Naive thymus-derived CD8-positive, alpha-beta T cell (primary cell): ENCODE data around the gene CARNS1. TPM values are rescaled to one million over a fixed set of nuclear protein-coding genes. Genes with fewer than 3 reads are reported as not detected.

Experiments
- ATAC-seq, 2 donors: fragments of 150-1000 bp; cut with Tn5 transposase in 1 of 2; sonication (Bioruptor Pico), chemical (Tn5 transposase) in 1 of 2; 1 replicate in 1 of 2; 2 replicates in 1 of 2; pipeline ENCODE4 v1.10.0; 2021; ENCODE audit warnings: mild to moderate bottlenecking in 2 of 2, moderate library complexity in 2 of 2
- POLR2A ChIA-PET: fragments of 350-600 bp; sonication (Branson Sonifier 250); formaldehyde crosslinking; loops from one replicate; lab custom pipeline; 2021; ENCODE audit warnings: antibody characterized with exemption; lab: Charles Lee
- DNase-seq, 10 donors: peaks; one replicate each; pipeline versions ENCODE4 v3.0.0 to v3.0.0-alpha.2; 2020 to 2022
- H3K27ac Mint-ChIP-seq, 10 donors: one replicate each; pipeline ENCODE4 v1.8.0; 2020 to 2022; ENCODE audit warnings: mild to moderate bottlenecking in 10 of 10, mixed read lengths in 10 of 10, moderate library complexity in 4 of 10, inconsistent platforms in 1 of 10
- H3K27me3 Mint-ChIP-seq, 5 donors: one replicate each; pipeline ENCODE4 v1.8.0; 2021 to 2022; ENCODE audit warnings: mixed read lengths in 5 of 5
- H3K36me3 Mint-ChIP-seq, 3 donors: one replicate each; pipeline ENCODE4 v1.8.0; 2020 to 2022; ENCODE audit warnings: mixed read lengths in 3 of 3, mild to moderate bottlenecking in 2 of 3, inconsistent platforms in 1 of 3
- H3K4me1 Mint-ChIP-seq, 4 donors: one replicate each; pipeline ENCODE4 v1.8.0; 2021 to 2022; ENCODE audit warnings: mixed read lengths in 4 of 4
- H3K4me3 Mint-ChIP-seq, 10 donors: one replicate each; pipeline ENCODE4 v1.8.0; 2020 to 2022; ENCODE audit warnings: mild to moderate bottlenecking in 10 of 10, mixed read lengths in 10 of 10, moderate library complexity in 6 of 10, inconsistent platforms in 1 of 10
- H3K9me3 Mint-ChIP-seq, 9 donors: one replicate each; pipeline ENCODE4 v1.8.0; 2020 to 2022; ENCODE audit warnings: mixed read lengths in 9 of 9, mild to moderate bottlenecking in 3 of 9, inconsistent platforms in 1 of 9, moderate library complexity in 1 of 9
- polyA plus RNA-seq, 3 donors: library from polyadenylated mRNA; unstranded; fragments of 300-500 nt; fragmentation: Illumina TruSeq; gene quantifications; one replicate each; pipeline ENCODE4 v1.2.3, GENCODE V29; 2021
- total RNA-seq, 8 experiments: library from RNA in 2 of 8; stranded (reverse) in 2 of 8; gene quantifications; one replicate each; pipeline ENCODE4 v1.2.3 and lab custom pipeline; 2021 to 2026

Gene CARNS1
- total and polyA plus RNA-seq, 5 experiments from 2014 or later = 2.2 to 21.2 (median 3.7) TPM

DNA sequence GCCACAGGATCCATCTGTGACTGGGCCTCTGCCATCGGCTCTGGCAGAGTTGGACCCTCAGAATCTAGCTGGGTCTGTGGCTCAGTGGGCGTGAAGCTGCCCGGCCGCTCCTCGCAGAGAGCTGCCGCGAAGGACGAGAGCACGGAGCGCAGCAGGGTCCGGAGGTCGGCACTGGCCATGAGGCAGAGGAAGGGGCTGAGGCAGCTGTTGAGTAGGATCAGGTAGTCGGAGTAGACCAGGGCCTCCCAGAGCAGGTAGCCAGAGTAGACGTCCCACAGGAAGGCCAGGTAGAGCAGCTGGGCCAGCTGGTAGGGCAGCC is 36.1 kb downstream of the CARNS1 start:
- Mint-ChIP-seq H3K27me3 (no peaks in the 10 kb centered on the region), H3K9me3 (no peaks in the 10 kb centered on the region), H3K36me3 (no peaks in the 10 kb centered on the region), H3K4me3 (peak overlapping the region in 1 of 10 donors; percentile 50), H3K27ac (peak overlapping the region in 2 of 10 donors; percentile 63 to 80), H3K4me1 (peaks cover 11 to 47% (median 30%) of the 10 kb centered on the region in 4 donors)
- ATAC-seq (no peak), DNase-seq (no peak)
- POLR2A ChIA-PET = interaction anchor here (0.8 to 28.8 kb wide), 6 partner anchors 9 to 50 kb away, joined by 3 to 780 read pairs (median 8); partner anchors contain the start of genes CORO1B, PPP1CA, PTPRCAP and RPS6KB2

DNA sequence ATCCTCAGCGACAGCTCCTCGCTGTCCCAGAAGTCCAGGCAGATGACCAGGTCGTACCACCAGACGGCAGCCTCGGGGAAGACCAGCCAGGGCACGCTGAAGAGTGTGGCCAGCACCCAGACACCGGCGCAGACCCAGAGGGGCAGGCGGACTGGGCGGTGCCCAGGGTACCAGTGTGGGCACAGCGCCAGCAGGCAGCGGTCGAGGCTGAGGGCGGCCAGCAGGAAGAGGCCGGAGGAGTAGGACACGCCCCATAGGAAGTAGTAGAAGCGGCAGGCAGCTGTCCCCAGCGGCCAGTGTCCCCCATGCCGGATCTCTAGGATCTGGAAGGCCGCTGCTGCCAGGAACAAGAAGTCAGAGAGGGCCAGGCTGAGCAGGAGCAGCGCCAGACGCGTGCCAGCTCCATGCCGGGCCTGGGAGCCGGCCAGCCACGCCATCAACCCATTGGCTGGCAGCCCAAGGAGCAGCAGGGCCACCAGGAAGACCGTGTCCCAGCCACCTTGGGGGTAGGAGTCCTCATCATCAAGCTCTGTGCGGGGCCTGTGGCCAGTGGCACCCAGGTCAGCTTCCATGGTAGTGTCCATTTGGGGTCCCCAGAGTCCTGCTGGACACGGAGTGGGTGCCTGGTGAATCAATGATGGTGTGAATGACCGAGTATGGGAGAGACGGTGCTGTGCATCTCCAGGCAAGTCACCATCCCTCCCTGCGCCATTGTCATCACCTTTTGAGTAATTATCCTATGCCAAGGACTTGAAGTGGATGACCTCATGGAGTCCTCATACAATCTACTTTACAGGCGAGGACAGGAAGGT is 36.9 kb downstream of the CARNS1 start, which contains the start of gene GPR152:
GPR152 (minus strand) TSS at position 589 of the 812 bp plus-strand sequence; CDS start at position 584, 5 bp downstream.
- no peak for ATAC-seq
- DNase-seq = no peak
- Mint-ChIP-seq H3K27ac (peak within 1 kb of the TSS in 3 of 10 donors; percentile 8 to 80 (median 63)), H3K4me3 (no peak within 1 kb of the TSS), H3K36me3 (no peaks in the 10 kb centered on the region), H3K4me1 (peaks cover 11 to 42% (median 27%) of the 10 kb centered on the region in 4 donors), H3K9me3 (no peaks in the 10 kb centered on the region), H3K27me3 (no peaks in the 10 kb centered on the region)
- POLR2A ChIA-PET = interaction anchor here (0.6 to 28.8 kb wide), 6 partner anchors 8 to 50 kb away, joined by 4 to 780 read pairs (median 8); partner anchors contain the start of genes CORO1B, PPP1CA, PTPRCAP and RPS6KB2

DNA sequence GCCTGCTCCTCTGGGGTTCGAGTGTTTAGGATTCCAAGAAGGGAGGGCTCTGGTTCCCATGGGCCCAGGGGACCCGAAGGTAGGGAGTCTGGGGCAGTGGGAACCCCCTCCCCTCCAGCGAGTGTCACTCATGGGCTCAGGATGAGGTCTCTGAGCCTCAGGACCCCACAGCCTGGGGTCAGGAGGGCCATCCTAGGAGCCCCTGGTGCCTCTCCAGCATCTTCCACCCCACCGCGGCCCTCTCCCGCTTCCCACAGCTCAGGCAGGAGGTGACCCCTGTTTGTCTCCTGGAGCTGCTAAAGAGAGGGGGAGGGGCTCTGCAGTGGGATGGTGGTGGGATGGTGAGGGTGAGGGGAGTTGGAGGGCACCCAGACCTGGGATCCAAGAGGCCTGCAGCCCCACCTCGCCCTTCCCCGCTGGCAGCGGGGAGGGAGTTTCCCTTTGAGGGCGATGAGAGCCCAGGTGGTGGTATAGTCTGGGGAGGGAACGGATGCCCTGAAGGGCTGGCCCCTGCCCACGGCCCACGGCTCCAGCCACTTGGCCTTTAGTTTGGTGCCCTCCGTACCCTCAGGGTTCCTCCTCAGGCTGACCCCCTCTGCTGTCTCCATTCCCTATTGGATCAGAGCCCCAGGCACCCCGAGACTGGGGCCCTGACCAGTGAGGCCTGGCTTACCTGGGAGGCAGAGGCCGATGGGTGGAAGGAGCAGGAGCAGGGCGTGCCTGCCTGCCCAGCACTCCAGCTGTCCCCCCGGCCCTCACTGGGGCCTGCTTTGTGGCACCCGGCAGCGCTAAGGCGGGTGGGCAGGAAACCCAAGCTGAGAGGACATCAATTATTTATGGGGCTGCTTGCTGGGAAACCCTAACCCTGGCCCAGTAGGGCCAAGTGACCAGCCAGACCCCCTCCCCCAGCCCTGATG is 38.6 kb downstream of the CARNS1 start:
- POLR2A ChIA-PET = interaction anchor here (0.5 to 28.8 kb wide), 7 partner anchors 9 to 59 kb away, joined by 3 to 780 read pairs (median 5); partner anchors contain the start of genes CORO1B, PTPRCAP, RPS6KB2 and TMEM134

DNA sequence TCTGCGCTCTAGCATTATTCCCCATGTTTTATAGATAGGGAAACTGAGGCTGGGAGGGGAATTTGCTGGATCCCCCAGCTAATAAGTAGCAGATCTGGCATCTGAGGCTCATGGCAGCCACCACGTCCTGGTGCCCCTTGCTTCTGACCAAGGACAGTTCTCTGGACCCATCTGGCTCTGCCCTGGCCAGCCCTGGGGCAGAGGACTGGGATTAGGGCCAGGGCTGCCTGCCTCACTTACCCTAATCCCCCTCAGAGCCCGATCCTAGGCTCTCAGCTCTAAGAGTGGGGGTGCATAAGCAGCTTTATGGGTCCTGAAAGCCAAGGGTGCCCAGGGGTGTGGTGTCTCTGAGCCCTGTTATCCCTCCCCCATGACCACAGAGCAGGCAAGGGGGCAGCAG is 39.6 kb downstream of the CARNS1 start, which contains the start of gene CABP4:
CABP4 (plus strand) TSS at position 301 of the 400 bp plus-strand sequence; CDS start at position 371, 70 bp downstream.
- no peaks in the 10 kb centered on the region for H3K9me3 Mint-ChIP-seq
- H3K4me1 Mint-ChIP-seq = peaks cover 2 to 34% (median 14%) of the 10 kb centered on the region in 4 donors
- ATAC-seq = no peak
- peak in 1 of 10 donors; percentile 32 for DNase-seq
- H3K36me3 Mint-ChIP-seq = no peaks in the 10 kb centered on the region
- POLR2A ChIA-PET = interaction anchor here (1.0 to 28.8 kb wide), 5 partner anchors 8 to 20 kb away, joined by 4 to 780 read pairs (median 20); partner anchors contain the start of genes CORO1B, PTPRCAP, RPS6KB2 and TMEM134
- peak within 1 kb of the TSS in 1 of 10 donors; percentile 41 for H3K4me3 Mint-ChIP-seq
- no peaks in the 10 kb centered on the region for H3K27me3 Mint-ChIP-seq
- H3K27ac Mint-ChIP-seq = peak within 1 kb of the TSS in 2 of 10 donors; percentile 69 to 72

More for the DNA sequence above, 38.6 kb downstream of the CARNS1 start:
- Mint-ChIP-seq H3K36me3 (no peaks in the 10 kb centered on the region), H3K4me1 (peaks cover 7 to 34% (median 18%) of the 10 kb centered on the region in 4 donors), H3K4me3 (no peak overlapping the region), H3K27ac (no peak overlapping the region), H3K9me3 (no peaks in the 10 kb centered on the region), H3K27me3 (no peaks in the 10 kb centered on the region)
- DNase-seq = peak in 1 of 10 donors; percentile 28
- ATAC-seq = no peak

DNA sequence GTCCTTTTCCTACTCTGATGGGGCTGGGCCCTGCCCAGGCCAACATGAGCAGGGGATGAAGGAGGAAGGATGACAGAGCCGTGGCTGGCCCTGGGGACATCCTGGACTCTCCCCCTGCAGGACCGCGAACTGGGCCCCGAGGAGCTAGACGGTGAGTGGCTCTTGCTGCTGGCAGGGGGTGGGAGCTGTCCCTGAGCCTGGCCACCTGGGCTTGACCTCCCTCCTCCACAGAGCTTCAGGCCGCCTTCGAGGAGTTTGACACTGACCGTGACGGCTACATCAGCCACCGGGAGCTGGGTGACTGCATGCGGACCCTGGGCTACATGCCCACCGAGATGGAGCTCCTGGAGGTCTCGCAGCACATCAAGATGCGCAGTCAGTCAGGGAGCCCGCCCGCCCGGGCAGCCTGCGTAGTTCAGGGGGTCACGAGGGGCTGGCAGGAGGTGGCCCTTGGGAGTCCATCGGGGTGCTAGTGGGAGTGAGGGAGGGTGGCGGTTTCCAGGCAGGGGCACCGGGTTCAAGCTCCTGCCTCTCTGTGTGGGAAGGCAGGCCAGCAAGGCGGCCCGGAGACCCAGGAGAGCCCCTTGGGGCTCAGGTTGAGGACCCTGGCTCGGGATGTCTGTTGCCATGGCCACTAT is 40.7 kb downstream of the CARNS1 start:
- ATAC-seq = no peak
- no peaks in the 10 kb centered on the region for H3K27me3 Mint-ChIP-seq
- peak in 1 of 10 donors; percentile 34 for DNase-seq
- no peak overlapping the region for H3K4me3 Mint-ChIP-seq
- no peak overlapping the region for H3K27ac Mint-ChIP-seq
- peaks cover 0 to 31% (median 11%) of the 10 kb centered on the region in 4 donors for H3K4me1 Mint-ChIP-seq
- no peaks in the 10 kb centered on the region for H3K36me3 Mint-ChIP-seq
- H3K9me3 Mint-ChIP-seq = no peaks in the 10 kb centered on the region
- POLR2A ChIA-PET = interaction anchor here (0.6 to 28.8 kb wide), 6 partner anchors 9 to 39 kb away, joined by 3 to 780 read pairs (median 14); partner anchors contain the start of genes CORO1B, PTPRCAP, RPS6KB2 and TMEM134

DNA sequence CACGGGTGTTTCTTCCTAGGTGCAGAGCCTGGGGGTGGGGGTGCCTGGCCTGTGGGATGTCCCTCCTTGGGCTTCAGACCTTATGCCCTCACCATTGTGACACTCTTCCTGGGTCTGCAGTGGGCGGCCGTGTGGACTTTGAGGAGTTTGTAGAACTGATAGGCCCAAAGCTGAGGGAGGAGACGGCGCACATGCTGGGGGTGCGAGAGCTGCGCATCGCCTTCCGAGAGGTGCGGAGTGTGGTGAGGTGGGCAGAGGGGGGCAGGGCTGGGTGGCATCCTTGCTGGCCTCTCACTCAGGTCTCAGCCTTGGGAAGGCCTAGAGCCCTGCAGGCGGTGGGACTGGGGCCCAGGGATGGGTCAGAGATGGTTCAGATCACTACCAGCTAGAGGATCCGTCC is 42.0 kb downstream of the CARNS1 start:
- POLR2A ChIA-PET = interaction anchor here (3.4 to 28.8 kb wide), 4 partner anchors 10 to 23 kb away, joined by 20 to 780 read pairs (median 83); partner anchors contain the start of genes CORO1B, GPR152, PTPRCAP and RPS6KB2
- DNase-seq = peak in 1 of 10 donors; percentile 56
- no peak for ATAC-seq
- no peaks in the 10 kb centered on the region for H3K36me3 Mint-ChIP-seq
- peak overlapping the region in 3 of 10 donors; percentile 19 to 73 (median 56) for H3K27ac Mint-ChIP-seq
- peak overlapping the region in 1 of 10 donors; percentile 37 for H3K4me3 Mint-ChIP-seq
- H3K4me1 Mint-ChIP-seq = peaks cover 0 to 30% (median 8%) of the 10 kb centered on the region in 4 donors
- no peaks in the 10 kb centered on the region for H3K9me3 Mint-ChIP-seq
- H3K27me3 Mint-ChIP-seq = no peaks in the 10 kb centered on the region

DNA sequence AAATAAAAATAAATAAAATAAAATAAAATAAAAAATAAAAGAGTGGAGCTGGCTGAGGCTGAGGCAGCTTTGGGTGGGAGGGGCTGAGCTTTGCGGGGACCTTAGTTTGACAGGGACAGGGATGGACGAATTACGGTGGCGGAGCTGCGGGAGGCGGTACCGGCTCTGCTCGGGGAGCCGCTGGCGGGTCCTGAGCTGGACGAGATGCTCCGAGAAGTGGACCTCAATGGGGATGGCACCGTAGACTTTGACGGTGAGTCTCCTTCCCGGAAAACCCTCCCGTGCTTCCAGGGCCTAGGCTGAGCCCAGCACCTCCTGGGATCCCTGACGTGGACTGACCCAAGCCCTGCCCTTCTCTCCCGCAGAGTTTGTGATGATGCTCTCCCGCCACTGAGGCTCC is 42.8 kb downstream of the CARNS1 start:
- Mint-ChIP-seq H3K4me3 (no peak overlapping the region), H3K9me3 (no peaks in the 10 kb centered on the region), H3K4me1 (peaks cover 0 to 34% (median 7%) of the 10 kb centered on the region in 4 donors), H3K36me3 (no peaks in the 10 kb centered on the region), H3K27me3 (no peaks in the 10 kb centered on the region), H3K27ac (no peak overlapping the region)
- DNase-seq (peak in 1 of 10 donors; percentile 51), ATAC-seq (no peak)
- POLR2A ChIA-PET = interaction anchor here (3.4 to 28.8 kb wide), 4 partner anchors 10 to 39 kb away, joined by 14 to 780 read pairs (median 83); partner anchors contain the start of genes CORO1B, GPR152, PTPRCAP and RPS6KB2

DNA sequence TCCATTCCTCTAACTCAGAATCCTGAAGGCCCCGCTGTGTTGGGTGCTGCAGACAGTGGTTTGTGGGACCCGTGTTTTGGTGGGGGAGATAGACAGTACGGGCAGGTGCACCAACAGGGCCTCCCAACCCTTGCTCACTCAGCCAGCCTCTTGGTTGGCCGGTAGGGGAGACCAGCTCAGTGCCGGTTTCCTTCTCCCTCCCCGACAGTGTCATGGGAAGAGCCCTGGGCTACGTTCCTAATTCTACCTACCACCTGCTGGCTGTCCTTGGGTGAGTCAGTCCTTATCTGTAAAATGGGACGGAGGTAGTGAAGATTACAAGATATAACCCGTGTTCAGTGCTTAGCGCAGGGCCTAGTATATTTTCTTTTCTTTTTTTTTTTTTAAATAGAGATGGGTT is 47.7 kb downstream of the CARNS1 start:
- POLR2A ChIA-PET = interaction anchor here (0.9 to 28.8 kb wide), 6 partner anchors 8 to 55 kb away, joined by 4 to 780 read pairs (median 86); partner anchors contain the start of genes AIP, CABP4, CORO1B and GPR152
- Mint-ChIP-seq H3K4me1 (peaks cover 15 to 54% (median 36%) of the 10 kb centered on the region in 4 donors), H3K27ac (peak overlapping the region in 6 of 10 donors; percentile 8 to 95 (median 44)), H3K27me3 (no peaks in the 10 kb centered on the region), H3K9me3 (no peaks in the 10 kb centered on the region), H3K36me3 (no peaks in the 10 kb centered on the region), H3K4me3 (peak overlapping the region in 3 of 10 donors; percentile 7 to 58 (median 24))
- ATAC-seq (no peak), DNase-seq (peak in 1 of 10 donors; percentile 40)

DNA sequence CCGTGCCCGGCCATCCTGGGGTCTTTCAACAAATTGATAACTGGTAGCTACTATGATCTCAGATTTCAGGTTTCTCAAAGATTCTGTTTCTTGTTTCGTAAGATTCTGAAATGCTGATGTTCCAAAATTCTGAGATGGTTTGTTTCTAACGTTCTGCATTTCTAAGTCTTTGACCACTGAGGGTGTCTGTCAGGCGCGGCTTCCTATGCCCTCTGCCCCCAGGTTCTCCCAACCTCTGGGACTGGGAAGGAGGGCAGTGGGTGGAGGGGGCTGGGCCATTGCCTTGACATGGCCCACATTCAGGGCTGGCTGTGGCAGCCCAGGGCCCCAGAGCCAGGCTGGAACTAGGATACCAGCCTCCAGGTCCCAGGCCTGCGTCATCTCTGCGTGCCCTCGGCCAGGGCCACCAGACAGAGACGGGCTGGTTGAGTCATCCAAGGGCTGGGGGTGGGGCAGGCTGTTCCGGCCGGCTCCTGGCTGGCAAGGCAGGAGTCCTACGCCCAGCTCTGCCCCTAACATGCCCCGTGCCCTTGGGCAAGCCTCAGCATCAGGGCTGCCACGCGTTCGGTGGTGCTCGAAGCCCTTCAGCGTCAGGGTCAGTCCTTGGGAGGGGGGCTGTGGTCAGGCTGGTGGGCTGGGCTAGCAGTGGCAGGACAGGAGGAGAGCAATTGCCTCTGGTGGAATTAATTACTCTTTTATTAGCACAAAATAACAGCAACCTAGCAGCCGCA is 48.4 kb downstream of the CARNS1 start:
- POLR2A ChIA-PET = interaction anchor here (0.9 to 28.8 kb wide), 8 partner anchors 9 to 56 kb away, joined by 3 to 780 read pairs (median 50); partner anchors contain the start of genes AIP, CABP4, CARNS1 and CORO1B
- Mint-ChIP-seq H3K9me3 (no peaks in the 10 kb centered on the region), H3K36me3 (no peaks in the 10 kb centered on the region), H3K4me1 (peaks cover 18 to 57% (median 39%) of the 10 kb centered on the region in 4 donors), H3K27me3 (no peaks in the 10 kb centered on the region), H3K4me3 (peak overlapping the region; percentile 81 to 92 (median 88)), H3K27ac (peak overlapping the region; percentile 37 to 97 (median 94))
- DNase-seq (no peak), ATAC-seq (no peak)

DNA sequence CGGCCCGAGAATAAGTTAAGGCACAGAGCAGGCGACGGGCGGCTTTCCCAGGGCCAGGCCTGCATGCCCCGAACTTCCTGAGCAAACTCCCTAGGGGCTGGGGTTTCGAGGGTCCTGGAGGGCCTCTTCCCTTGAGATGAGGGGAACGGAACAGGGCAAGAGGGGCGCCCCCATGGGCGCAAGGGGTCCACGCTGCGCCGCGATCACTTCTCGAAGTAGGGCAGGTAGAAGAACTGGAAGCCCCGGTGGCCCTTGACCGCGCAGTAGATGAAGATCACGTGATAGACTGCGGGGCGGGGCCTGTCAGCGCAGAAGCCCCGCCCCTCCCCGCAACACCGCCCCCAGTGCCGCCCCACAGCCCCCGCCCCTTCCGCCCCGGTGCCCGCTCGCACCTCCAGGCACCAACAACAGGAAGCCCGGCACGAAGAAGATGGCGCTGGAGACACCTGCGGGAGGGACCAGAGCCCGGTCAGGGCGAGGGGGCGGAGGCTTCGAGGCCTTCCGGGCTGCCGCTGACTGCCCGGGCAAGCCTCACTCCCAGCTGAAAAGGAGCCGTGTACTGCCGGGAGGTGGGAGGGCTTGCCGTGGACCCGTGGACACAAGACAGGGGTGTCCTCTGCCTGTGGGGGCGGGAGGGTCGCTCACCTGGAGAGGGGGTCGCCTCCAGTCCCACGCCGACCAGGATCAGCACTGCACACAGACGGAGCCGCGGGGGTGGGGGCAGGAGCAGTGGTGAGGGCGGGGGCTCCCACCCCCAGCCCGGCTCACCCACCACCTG is 49.1 kb downstream of the CARNS1 start:
- no peaks in the 10 kb centered on the region for H3K36me3 Mint-ChIP-seq
- POLR2A ChIA-PET = interaction anchor here (0.5 to 28.8 kb wide), 18 partner anchors 9 to 113 kb away, joined by 3 to 780 read pairs (median 5); partner anchors contain the start of genes AIP, CABP4, CARNS1 and CDK2AP2
- H3K4me1 Mint-ChIP-seq = peaks cover 18 to 55% (median 41%) of the 10 kb centered on the region in 4 donors
- DNase-seq = peak; percentile 85 to 97 (median 91)
- no peaks in the 10 kb centered on the region for H3K9me3 Mint-ChIP-seq
- ATAC-seq = peak; percentile 82
- peak overlapping the region; percentile 81 to 92 (median 88) for H3K4me3 Mint-ChIP-seq
- H3K27ac Mint-ChIP-seq = peak overlapping the region; percentile 82 to 97 (median 95)
- no peaks in the 10 kb centered on the region for H3K27me3 Mint-ChIP-seq
